IPS-18c (cell line): ENCODE measurements around the gene HIPK2.

Experiments used
- H3K4me3 ChIP-seq: 2 replicates; pipeline ENCODE4 v1.7.0; 2013; ENCODE audit warnings: low read depth, mild to moderate bottlenecking, low read length, moderate library complexity; ENCODE audit not compliant: insufficient read depth
- H3K9me3 ChIP-seq: one replicate; pipeline ENCODE4 v1.6.1; 2013; ENCODE audit warnings: mild to moderate bottlenecking, low read length, moderate library complexity; ENCODE audit not compliant: control insufficient read depth, insufficient read depth

Gene HIPK2

DNA sequence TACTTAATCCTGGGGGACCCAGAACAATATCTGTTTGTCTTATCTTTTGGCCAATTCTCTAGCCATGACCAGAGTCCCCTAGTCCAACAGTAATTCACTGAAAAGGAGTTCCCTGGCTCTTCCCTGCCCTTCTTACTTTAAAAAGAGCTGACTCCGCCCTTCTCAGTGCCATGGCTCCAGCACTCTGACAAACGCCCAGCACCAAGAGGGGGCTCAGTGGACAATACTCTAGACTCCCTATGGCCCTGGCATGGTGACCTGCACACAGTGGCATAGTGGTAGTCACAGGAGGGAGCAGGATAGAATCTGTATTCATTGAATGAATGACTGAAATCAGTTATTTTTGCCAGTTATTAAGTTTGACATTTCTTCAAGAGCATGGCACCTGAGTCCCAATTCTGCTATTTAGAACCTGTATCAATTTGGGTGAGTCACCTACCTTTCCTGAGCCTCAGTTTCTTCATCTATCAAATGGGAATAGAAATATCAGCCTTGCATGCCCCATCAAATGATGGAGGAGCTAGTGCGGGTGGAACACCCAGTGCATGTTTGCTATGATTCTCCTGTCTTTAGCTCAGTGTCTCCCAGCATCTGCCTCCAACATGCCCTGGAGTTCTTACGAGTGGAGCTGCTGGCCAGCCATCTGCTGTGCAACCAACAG, 184.9 kb downstream of the HIPK2 start:
- Histone ChIP-seq H3K4me3 (no peak overlapping the region), H3K9me3 (peaks cover 2% of the 10 kb centered on the region)

DNA sequence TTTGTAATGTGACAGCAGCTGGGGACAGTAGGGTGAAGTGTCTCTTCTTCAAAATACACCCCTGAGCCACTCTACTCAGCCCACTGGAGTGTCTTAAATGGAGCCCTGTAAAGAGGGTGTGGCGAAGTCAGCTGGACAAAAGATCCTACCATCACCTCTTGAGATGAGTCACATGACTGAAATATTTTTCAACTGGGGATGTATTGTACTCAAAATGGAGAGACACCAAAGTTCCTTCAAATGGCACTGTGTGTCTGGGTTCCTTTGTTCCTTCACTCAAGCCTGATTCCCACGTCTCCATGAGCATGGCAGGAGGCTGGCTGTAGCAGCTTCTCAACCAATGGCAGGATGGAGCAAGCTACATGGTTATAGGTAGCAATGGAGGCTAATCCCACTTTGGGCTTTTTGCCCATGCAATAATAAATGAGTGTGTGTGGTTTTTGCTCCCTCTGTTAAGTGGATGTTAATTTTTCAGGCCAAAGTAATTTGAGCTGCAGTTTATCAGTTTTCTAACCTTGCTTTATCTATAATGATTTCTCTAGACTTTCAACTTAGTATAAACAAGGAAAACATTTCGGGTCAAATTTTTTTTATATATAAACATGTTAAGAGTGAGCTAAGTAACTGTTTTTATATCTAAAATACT, 186.1 kb downstream of the HIPK2 start:
- H3K9me3 ChIP-seq: peaks cover 2% of the 10 kb centered on the region
- H3K4me3 ChIP-seq: no peak overlapping the region

DNA sequence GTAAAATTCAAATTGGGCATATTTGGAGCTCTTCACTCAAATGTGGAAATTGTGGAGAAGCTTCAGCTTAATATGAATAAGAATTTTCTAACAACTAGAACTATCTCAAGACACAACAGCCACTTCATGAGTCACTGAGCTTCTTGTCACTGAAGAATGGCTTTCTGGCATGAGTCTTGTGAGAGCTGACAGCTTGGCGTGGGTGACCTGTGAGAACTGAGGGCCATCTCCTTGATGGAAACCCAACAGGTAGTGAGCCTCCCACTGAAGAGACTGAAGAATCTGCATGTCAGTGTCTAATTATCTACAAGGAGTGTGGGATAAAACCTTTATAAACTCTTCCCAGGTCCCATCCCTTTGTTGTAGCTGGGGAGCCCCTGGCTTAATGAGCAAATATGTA, 188.3 kb downstream of the HIPK2 start:
- H3K4me3 ChIP-seq: no peak overlapping the region
- H3K9me3 ChIP-seq: peaks cover 2% of the 10 kb centered on the region

DNA sequence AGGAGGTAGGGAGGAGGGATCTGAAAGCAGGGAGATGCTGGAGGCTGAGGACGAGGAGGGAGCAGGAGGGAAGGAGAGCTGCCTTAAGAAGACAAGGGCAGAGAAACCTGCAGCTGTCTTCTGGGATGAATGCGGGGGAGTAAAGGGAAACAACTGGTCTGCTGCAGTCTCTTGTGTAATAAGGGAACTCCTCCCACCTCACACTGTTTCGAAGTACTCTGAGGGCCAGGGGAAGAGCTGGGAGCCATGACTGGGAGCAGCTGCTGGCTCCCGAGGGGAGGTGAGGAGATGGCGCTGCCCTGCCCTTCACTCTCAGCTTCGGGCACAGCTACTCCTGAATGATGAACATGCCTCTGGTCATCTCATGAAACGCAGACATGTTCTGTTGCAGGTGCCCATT, 189.2 kb downstream of the HIPK2 start:
- H3K4me3 ChIP-seq: no peak overlapping the region

DNA sequence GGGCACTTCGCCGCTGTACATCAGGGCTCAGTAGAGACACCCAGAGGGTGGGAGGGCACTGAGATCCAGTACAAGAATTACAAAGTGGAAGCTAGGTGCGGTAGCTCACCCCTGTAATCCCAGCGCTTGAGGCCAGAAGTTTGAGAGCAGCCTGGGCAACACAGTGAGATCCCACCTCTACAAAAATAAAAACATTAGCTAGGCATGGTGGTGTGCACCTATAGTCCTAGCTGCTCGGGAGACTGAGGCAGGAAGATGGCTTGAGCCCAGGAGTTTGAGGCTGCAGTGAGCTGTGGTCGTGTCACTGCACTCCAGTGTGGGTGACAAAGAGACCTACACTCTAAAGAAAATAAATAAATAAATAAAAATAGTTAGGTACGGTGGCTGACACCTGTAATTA, 190.3 kb downstream of the HIPK2 start:
- no peak overlapping the region for H3K4me3 ChIP-seq
- no peaks in the 10 kb centered on the region for H3K9me3 ChIP-seq

More for the DNA sequence above, 189.2 kb downstream of the HIPK2 start:
- peaks cover 2% of the 10 kb centered on the region for H3K9me3 ChIP-seq

DNA sequence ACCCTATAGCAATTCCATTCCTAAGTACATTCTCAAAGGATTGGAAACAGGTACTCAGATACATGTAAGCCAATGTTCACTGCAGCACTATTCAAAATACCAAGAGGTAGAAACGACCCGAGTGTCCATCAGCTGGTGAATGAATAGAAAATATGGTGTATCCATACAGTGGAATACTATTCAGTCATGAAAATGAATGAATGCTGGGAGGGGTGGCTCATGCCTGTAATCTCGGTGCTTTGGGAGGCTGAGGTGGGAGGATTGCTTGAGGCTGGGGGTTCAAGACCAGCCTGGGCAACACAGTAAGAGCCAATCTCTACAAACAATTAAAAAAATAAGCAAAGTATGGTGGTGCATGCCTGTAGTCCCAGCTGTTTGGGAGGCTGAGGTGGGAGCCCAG, 191.5 kb downstream of the HIPK2 start:
- Histone ChIP-seq H3K4me3 (no peak overlapping the region), H3K9me3 (no peaks in the 10 kb centered on the region)

DNA sequence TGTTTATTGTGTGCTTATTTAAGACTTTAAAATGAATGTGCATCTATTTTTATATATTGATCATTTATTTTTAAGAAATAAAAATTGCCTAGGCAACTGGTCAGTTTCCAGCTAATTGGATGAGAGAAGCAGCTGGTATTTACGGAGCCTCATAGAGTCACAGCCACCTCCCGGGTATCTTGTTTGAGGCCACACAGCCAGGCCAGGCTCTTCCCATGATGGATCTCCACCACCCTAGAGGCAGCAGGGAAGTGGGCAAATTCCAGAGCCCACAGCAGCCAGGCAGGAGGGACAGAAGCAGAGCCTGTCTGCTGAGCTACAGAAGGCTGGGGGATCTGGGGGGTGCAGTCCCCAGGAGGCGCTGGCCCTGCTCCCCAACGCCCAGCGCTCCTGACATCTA, 192.8 kb downstream of the HIPK2 start:
- Histone ChIP-seq H3K9me3 (no peaks in the 10 kb centered on the region), H3K4me3 (no peak overlapping the region)

DNA sequence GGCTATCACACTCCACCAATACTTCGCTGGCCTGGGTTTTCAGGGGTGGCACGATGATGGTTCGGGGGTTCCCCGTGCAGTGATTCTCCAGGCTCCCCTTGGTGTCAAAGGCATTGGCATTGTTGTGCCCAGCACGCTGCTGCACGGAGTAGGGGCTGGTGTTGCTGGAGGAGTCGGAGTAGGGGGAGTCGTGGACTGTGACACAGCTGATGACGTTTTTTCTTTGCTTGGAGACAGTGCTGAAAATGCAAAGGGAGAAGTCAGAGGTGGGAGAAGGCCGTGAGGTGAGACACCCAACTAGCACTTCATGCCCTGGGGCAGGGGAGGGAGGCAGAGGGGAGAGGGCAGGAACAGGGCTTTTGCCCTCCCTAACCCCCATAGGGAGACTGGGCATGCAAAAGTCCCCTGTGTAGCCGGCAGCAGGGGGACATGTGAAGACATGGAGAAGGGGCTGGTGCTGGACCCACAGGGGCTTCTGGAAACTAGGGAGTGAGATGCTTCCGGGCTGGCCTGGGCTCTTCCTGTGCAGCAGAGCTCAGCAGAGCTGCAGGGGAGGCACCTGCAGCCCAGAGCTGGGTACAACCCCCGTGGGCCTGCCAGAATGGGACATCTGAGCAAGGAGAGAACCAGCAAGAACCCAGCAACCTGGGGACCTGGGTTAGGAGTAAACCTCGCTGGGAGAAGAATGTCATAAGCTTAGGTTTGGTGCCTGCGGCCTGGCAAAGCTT, 193.8 kb downstream of the HIPK2 start:
- H3K9me3 ChIP-seq: no peaks in the 10 kb centered on the region
- H3K4me3 ChIP-seq: no peak overlapping the region

DNA sequence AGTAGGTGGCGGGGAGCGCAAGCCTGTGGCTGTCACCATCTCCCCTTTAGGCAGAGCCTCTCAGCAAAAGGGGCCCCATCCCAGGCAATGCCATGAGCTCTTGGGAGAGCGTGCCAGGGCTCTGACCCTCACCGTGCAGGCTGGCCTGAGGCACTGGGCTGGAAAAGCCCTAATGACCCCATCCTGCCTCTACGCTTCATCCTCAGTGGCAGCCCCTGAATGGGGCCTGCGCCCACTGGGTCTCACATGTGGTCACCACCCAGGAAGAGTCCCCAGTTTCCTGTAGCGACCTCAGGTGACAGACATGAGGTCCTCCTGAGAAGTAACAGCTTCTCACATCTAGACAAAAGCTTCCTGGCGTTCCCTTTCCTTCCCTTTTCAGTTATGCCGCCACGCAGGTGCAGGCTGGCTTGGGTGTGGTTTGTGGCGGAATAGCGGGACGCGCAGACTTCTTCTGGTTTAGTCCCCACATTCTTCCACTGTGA, 195.1 kb downstream of the HIPK2 start:
- Histone ChIP-seq H3K9me3 (no peaks in the 10 kb centered on the region), H3K4me3 (no peak overlapping the region)

DNA sequence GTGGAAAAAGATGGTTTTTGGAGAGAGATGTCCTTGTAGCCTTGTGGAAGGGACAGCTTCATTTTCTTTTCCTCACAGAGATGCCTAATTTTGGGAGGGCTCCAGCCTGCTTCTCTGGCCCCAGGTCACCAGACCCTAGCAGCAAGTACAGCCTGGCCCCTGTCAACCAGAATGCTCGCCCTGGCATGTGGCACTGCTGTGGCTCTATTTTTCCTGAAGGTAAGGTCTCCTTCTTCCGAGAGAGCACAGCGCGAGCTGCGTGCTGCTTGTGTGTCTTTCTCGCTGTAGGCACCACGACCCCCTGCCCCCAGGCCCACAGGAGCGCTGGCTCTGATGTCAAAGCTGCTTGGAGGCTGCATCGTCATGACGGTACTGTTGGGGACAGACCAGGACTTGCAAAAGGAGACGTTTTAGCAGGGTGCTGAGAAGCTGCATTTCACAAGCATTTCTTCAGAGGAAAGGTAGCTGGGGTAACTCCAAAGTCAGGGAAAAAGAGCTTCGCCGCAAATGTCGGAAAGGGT, 195.6 kb downstream of the HIPK2 start:
- H3K4me3 ChIP-seq: no peak overlapping the region
- no peaks in the 10 kb centered on the region for H3K9me3 ChIP-seq

DNA sequence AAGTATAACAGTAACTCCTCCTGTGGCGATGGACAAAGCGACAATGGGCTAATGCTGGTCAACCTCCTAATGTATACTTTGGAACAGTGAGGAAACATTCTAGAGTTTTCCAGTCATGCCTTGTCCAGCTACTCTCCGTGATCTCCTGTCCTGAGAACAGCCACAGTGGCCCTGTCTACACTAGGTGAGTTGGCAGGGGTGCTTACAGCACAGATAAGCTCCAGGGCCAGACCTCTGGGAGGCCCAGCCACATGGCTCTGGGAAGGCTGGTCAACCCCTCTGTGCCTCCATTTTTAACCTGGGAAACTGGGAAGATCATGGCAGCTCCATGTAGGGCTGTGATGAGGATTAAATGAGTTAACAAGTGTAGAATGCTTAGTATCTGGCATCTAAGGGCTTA, 197.4 kb downstream of the HIPK2 start:
- no peak overlapping the region for H3K4me3 ChIP-seq
- no peaks in the 10 kb centered on the region for H3K9me3 ChIP-seq

DNA sequence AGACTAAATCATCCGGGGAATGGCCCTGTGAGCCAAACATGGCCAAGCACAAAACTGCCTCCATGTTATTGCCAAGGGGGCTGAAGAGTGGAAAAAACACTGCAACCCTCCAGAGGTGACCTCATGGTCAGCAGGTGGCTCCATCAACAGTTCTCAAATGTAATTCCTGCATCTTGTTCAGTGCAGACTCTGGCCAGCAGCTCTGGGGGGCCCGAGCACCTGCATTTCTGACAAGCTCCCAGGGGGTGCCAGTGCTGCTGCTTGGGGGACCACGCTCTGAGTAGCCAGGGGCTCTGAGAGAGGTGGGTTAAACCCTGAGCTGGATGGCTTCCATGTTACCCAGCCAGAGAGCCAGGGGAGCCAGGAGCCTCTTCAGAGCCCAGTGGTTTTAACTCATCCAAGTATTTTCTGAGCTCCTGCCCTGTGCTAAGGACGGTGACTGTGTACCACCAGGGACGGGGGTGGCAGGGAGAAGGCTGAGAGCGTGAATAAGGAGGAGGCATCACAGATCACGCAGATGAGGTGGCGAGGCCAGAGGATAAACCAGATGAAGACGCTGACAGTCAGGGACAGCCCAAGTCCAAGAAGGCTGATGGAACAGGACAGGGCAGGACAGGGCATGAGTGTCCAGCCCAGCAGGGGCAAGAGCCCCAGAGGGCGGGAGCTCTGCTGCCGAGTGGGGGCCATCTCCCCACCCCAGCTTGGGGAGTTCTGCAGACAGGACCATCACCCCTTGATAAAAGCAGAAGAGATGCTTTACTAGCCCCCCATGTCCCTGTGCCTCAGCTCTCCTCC, 201.4 kb downstream of the HIPK2 start:
- Histone ChIP-seq H3K9me3 (no peaks in the 10 kb centered on the region), H3K4me3 (no peak overlapping the region)

DNA sequence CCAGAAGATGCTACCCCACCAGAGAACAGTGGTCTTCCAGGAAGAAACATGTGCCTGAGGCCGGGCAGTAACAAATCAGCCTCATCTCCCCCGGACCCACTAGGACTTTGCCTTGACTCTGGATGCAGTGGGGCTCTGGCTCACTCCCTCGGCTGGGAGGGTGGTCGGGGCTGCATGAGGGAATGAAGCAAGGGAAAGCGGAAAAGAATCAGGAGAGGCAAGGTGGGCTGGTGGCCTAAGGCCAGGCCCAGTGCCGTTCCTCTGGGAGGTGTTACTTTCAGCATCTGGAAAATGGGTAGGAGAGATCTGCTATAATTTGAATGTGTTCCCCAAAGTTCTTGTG, 202.5 kb downstream of the HIPK2 start:
- H3K9me3 ChIP-seq: no peaks in the 10 kb centered on the region
- no peak overlapping the region for H3K4me3 ChIP-seq

DNA sequence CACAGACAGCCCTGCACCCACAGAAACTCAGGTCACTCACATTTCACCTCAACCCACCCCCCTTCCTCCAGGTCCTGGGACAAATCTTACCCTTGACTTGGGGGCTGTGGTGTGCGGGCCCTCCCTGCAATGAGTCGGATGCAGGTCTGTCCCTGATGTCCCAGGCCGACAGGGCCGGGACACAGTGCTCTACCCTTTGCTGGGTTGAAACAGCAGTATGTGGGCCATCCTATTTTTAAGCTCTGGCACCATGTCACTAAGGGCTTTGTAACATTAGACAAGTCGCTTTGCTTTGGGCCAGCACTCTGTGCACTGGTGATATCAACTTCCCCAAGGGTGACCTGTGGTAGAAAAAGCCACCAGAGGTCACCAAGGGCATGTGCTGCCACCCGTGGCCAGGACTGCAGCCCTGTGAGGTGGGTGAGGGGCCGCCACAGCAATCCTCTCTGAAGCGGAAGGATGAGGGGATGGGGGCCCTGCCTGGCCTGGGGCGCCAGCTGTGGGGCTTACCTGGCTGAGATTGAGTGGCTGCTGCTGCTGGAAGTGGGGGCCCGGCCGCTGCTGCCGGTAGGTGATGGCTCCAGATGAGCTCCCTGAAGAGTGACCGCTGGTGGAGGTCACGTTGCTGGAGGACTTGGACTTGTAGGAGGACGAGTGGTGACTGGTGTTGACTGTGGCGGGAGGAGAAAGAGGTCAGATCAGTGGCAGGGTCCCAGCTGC, 203.0 kb downstream of the HIPK2 start:
- no peak overlapping the region for H3K4me3 ChIP-seq
- H3K9me3 ChIP-seq: no peaks in the 10 kb centered on the region

DNA sequence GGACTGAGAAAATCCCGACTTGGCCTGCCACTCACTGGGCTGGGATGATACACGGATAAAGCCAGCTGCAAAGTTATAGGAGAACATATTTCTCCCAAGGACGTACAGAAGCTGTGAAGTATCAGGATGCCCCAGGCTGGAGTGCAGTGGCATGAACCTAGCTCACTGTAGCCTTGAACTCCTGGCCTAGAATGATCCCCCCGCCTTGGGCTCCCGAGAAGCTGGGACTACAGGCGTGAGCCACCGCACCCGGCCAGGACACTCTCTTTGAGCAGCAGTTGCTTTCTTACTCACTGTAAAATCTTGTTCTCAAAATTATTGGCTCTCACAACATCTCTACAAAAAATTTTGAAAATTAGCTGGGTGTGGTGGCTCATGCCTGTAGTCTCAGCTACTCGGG, 203.9 kb downstream of the HIPK2 start:
- H3K9me3 ChIP-seq: no peaks in the 10 kb centered on the region
- no peak overlapping the region for H3K4me3 ChIP-seq

DNA sequence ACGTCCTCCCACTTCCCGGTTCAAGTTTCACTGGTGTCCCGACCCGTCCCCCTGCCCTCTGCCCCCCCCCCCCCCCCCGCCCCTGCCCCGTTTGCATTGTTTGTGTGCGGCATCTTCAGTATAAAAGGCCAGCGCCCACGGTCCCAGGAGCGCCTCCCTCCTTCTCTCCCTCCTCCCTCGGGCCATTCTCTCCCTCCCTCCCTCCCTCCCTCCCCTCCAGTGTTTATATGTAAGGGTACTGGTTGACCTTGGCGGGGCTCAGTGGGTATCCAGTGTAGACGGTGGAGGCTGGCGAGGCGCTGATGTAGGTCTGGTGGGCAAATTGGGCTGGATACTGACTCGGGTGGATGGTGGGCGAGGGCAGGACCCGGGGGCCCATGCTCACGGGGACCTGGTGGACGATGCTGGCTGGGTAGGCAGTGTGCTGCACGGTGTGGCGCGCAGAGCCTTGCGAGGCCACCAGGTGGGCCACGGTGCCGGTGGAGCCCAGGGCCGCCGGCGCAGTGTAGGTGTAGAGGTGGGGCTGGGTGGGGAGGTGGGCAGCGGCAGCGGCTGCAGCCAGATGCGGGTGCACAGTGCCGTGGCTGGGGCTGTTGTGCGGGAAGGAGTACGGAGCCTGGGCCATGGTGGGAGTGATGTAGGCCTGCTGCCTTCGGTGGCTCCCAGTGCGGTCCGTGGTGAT, 205.0 kb downstream of the HIPK2 start:
- Histone ChIP-seq H3K9me3 (no peaks in the 10 kb centered on the region), H3K4me3 (no peak overlapping the region)
